ENCODE results near the gene EEIG2.
"Not testable (repeated sequence)": the region's sequence is repeated elsewhere in the genome, so short reads cannot be mapped to it uniquely, and the experiment has no call there.

- TF ChIP-seq, protein P1, sequence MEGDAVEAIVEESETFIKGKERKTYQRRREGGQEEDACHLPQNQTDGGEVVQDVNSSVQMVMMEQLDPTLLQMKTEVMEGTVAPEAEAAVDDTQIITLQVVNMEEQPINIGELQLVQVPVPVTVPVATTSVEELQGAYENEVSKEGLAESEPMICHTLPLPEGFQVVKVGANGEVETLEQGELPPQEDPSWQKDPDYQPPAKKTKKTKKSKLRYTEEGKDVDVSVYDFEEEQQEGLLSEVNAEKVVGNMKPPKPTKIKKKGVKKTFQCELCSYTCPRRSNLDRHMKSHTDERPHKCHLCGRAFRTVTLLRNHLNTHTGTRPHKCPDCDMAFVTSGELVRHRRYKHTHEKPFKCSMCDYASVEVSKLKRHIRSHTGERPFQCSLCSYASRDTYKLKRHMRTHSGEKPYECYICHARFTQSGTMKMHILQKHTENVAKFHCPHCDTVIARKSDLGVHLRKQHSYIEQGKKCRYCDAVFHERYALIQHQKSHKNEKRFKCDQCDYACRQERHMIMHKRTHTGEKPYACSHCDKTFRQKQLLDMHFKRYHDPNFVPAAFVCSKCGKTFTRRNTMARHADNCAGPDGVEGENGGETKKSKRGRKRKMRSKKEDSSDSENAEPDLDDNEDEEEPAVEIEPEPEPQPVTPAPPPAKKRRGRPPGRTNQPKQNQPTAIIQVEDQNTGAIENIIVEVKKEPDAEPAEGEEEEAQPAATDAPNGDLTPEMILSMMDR (IDR thresholded peaks at IDR 0.05; ENCODE audit: low read length), result not testable (repeated sequence)
- not testable (repeated sequence) for TF ChIP-seq EZH2 (optimal IDR thresholded peaks at IDR 0.05; ENCODE audit: low read depth, low read length)
Measured at GRCh38 chr1:108547493-108547892, 12.4 kb upstream of the EEIG2 start.

All from MM.1S (cell line).